Fibroblast of lung (primary cell): ENCODE data around the gene SAV1. TPM values are rescaled to one million over a fixed set of nuclear protein-coding genes. Genes with fewer than 3 reads are reported as not detected.
"Not testable (repeated sequence)": the region's sequence is repeated elsewhere in the genome, so short reads cannot be mapped to it uniquely, and the experiment has no call there.

ENCODE experiments used
- DNase-seq, 2 donors: peaks; one replicate each; pipeline versions ENCODE4 v3.0.0 to v3.0.0-alpha.2; 2010; ENCODE audit warnings: low read depth in 2 of 2
- H2AFZ ChIP-seq: 2 replicates; pipeline ENCODE4 v1.5.1; 2012; ENCODE audit warnings: low read length, control low read depth, inconsistent platforms
- H3K27ac ChIP-seq: 2 replicates; pipeline ENCODE4 v1.5.1; 2011; ENCODE audit warnings: low read length, control low read depth; ENCODE audit not compliant: insufficient read depth
- H3K27me3 ChIP-seq: 2 replicates; pipeline ENCODE4 v1.5.1; 2011; ENCODE audit warnings: mild to moderate bottlenecking, low read length; ENCODE audit not compliant: control insufficient read depth, insufficient read depth
- H3K36me3 ChIP-seq: 2 replicates; pipeline ENCODE4 v1.5.1; 2011; ENCODE audit warnings: low read length; ENCODE audit not compliant: control insufficient read depth, insufficient read depth
- H3K4me1 ChIP-seq: 2 replicates; pipeline ENCODE4 v1.5.1; 2011; ENCODE audit warnings: low read length; ENCODE audit not compliant: control insufficient read depth, insufficient read depth; ENCODE audit errors: extremely low read depth
- H3K4me2 ChIP-seq: 2 replicates; pipeline ENCODE4 v1.5.1; 2011; ENCODE audit warnings: low read length, control low read depth; ENCODE audit not compliant: insufficient read depth; ENCODE audit errors: extremely low read depth
- H3K4me3 ChIP-seq, 4 experiments: fragments of 200-600 bp in 1 of 4; sonication (generic) in 1 of 4; replicated peaks in 1 of 4; 2 replicates each; pipeline ENCODE4 v1.5.1; 2011 to 2016; ENCODE audit warnings: low read length in 4 of 4, low read depth in 3 of 4, mild to moderate bottlenecking in 3 of 4, control low read depth in 2 of 4, inconsistent platforms in 1 of 4, mixed read lengths in 1 of 4; ENCODE audit not compliant: insufficient read depth in 1 of 4; ENCODE audit errors: control extremely low read depth in 1 of 4
- H3K79me2 ChIP-seq: 2 replicates; pipeline ENCODE4 v1.5.1; 2012; ENCODE audit warnings: mild to moderate bottlenecking, low read length, inconsistent platforms; ENCODE audit not compliant: control insufficient read depth, insufficient read depth
- H3K9ac ChIP-seq: 2 replicates; pipeline ENCODE4 v1.5.1; 2011; ENCODE audit warnings: mild to moderate bottlenecking, low read length, control low read depth; ENCODE audit not compliant: insufficient read depth
- H3K9me3 ChIP-seq: 2 replicates; pipeline ENCODE4 v1.5.1; 2012; ENCODE audit warnings: low read depth, low read length; ENCODE audit not compliant: control insufficient read depth, insufficient read depth
- H4K20me1 ChIP-seq: 2 replicates; pipeline ENCODE4 v1.5.1; 2011; ENCODE audit warnings: low read length; ENCODE audit not compliant: control insufficient read depth, insufficient read depth; ENCODE audit errors: extremely low read depth
- EZH2 ChIP-seq: IDR thresholded peaks from 2 replicates; pipeline ENCODE4 v1.5.1; 2012; ENCODE audit warnings: low read length, control low read depth, mild to moderate bottlenecking; ENCODE audit errors: missing control alignments
- polyA plus RNA-seq, 2 donors: library from polyadenylated mRNA; depleted of rRNA in 1 of 2; stranded (reverse) in 1 of 2; unstranded in 1 of 2; fragments of >200 nt; gene quantifications; 2 replicates each; pipeline ENCODE4 v1.2.1, GENCODE V29; 2011 to 2012; ENCODE audit warnings: missing spikeins in 1 of 2
- total RNA-seq: library from RNA; depleted of rRNA; stranded (reverse); fragments of >200 nt; gene quantifications from 2 replicates; pipeline ENCODE4 v1.2.1, GENCODE V29; 2014
- TF ChIP-seq, protein P1 (sequence below), 2 donors: IDR thresholded peaks in 1 of 2; conservative IDR thresholded peaks in 1 of 2; 1 replicate in 1 of 2; 2 replicates in 1 of 2; pipeline ENCODE4 v1.5.1; 2011 to 2012; ENCODE audit warnings: low read length in 2 of 2, control low read depth in 1 of 2, inconsistent platforms in 1 of 2, low read depth in 1 of 2, mild to moderate bottlenecking in 1 of 2

The SAV1 gene
- total and polyA plus RNA-seq, 2 donors (not counting 1 experiment from before 2014, with no cell fraction given): 41.7 to 46.9 TPM

DNA sequence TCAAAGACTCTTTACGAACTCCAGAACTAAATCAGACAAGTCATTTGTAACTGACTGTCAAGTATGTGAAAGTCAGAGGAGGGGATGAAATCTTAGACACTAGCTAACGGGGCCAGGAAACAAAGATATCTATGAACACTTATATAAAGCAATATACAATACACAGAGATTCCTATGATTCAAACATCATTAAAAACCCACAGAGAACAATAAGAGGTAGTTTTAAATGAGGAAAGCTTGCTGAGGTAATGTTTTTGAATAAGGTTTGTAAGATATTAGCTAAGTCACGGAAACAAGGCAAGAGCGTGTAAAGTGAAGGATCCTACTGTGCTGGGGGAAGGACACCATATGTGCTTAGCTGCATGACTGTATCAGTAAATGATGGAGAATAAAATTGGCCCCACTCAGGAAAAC, 36.7 kb downstream of the SAV1 start:
- H3K79me2 ChIP-seq: no peaks in the 10 kb centered on the region
- DNase-seq: peak in 1 of 2 donors; percentile 40
- no peaks in the 10 kb centered on the region for H3K27me3 ChIP-seq
- H3K4me1 ChIP-seq: no peaks in the 10 kb centered on the region
- H3K9me3 ChIP-seq: no peaks in the 10 kb centered on the region
- TF ChIP-seq EZH2: no peak
- TF ChIP-seq, protein P1, sequence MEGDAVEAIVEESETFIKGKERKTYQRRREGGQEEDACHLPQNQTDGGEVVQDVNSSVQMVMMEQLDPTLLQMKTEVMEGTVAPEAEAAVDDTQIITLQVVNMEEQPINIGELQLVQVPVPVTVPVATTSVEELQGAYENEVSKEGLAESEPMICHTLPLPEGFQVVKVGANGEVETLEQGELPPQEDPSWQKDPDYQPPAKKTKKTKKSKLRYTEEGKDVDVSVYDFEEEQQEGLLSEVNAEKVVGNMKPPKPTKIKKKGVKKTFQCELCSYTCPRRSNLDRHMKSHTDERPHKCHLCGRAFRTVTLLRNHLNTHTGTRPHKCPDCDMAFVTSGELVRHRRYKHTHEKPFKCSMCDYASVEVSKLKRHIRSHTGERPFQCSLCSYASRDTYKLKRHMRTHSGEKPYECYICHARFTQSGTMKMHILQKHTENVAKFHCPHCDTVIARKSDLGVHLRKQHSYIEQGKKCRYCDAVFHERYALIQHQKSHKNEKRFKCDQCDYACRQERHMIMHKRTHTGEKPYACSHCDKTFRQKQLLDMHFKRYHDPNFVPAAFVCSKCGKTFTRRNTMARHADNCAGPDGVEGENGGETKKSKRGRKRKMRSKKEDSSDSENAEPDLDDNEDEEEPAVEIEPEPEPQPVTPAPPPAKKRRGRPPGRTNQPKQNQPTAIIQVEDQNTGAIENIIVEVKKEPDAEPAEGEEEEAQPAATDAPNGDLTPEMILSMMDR (conservative IDR thresholded peaks at IDR 0.05 in 1 of 2, IDR thresholded peaks at IDR 0.05 in 1 of 2; ENCODE audit: low read depth in 1 of 2, low read length in 2 of 2): no peak
- peaks cover 6% of the 10 kb centered on the region for H3K36me3 ChIP-seq
- H3K9ac ChIP-seq: no peak overlapping the region
- H2AFZ ChIP-seq: no peak overlapping the region
- H4K20me1 ChIP-seq: no peaks in the 10 kb centered on the region
- H3K4me2 ChIP-seq: no peak overlapping the region
- H3K27ac ChIP-seq: no peak overlapping the region
- H3K4me3 ChIP-seq: no peak overlapping the region

DNA sequence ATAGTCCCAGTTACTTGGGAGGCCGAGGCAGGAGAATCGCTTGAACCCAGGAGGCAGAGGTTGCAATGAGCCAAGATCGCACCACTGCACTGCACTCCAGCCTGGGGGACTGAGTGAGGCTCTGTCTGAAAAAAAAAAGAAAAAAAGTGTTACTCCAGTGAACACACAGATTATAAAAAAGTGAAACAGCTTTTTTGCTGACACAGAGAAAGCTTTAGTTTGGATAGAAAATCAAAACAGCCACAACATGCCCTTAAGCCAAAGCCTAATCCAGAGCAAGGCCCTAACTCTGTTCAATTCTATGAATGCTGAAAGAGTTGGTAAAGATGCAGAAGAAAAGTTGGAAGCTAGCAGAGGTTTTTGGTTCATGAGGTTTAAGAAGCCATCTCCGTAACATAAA, 43.2 kb downstream of the SAV1 start:
- H3K9ac ChIP-seq, H3K4me1 ChIP-seq, H2AFZ ChIP-seq, DNase-seq, H3K4me3 ChIP-seq, H3K9me3 ChIP-seq, H3K27ac ChIP-seq, H4K20me1 ChIP-seq, H3K36me3 ChIP-seq, H3K4me2 ChIP-seq, H3K79me2 ChIP-seq, H3K27me3 ChIP-seq: not testable (repeated sequence)

DNA sequence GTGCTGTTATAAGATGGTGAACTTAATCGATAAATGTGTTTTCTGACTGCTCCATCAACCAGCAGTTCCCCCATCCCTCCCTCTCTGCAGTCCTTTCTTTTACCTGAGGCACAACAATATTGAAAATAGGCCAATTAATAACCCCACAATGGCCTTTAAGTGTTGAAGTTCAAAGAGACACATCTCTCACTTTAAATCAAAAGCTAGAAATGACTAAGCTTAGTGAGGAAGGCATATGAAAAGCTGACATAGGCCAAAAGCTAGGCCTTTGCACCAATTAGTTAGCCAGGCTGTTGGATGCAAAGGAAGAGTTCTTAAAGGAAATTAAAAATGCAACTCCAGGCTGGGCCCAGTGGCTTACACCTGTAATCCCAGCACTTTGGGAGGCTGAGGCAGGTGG, 43.7 kb downstream of the SAV1 start:
- Histone ChIP-seq H3K9me3 (no peaks in the 10 kb centered on the region), H3K79me2 (no peaks in the 10 kb centered on the region), H3K27me3 (no peaks in the 10 kb centered on the region), H3K27ac (no peak overlapping the region), H2AFZ (no peak overlapping the region), H3K9ac (no peak overlapping the region), H3K36me3 (peaks cover 4% of the 10 kb centered on the region), H3K4me3 (no peak overlapping the region), H3K4me1 (peaks cover 2% of the 10 kb centered on the region), H4K20me1 (no peaks in the 10 kb centered on the region), H3K4me2 (no peak overlapping the region)
- no peak for TF ChIP-seq EZH2
- TF ChIP-seq, protein P1 (conservative IDR thresholded peaks at IDR 0.05 in 1 of 2, IDR thresholded peaks at IDR 0.05 in 1 of 2; ENCODE audit: low read depth in 1 of 2, low read length in 2 of 2): no peak
- DNase-seq: no peak
